SU-DHL-6 (cell line): ENCODE data around the gene EPHA8.

ENCODE experiments used
- EZH2phosphoT487 ChIP-seq: fragments of 200-600 bp; sonication (generic), shearing (Covaris generic); conservative IDR thresholded peaks from 2 replicates; pipeline ENCODE4 v1.6.1; 2018; ENCODE audit warnings: mild to moderate bottlenecking, antibody characterized with exemption, low read length, moderate library complexity, mixed read lengths
- TF ChIP-seq, protein P1 (sequence below): fragments of 200-600 bp; sonication (generic); IDR thresholded peaks from one replicate; pipeline ENCODE4 v1.5.1; 2017; ENCODE audit warnings: antibody characterized with exemption, mild to moderate bottlenecking, low read length, moderate library complexity; ENCODE audit not compliant: insufficient read depth, poor library complexity, severe bottlenecking

DNA sequence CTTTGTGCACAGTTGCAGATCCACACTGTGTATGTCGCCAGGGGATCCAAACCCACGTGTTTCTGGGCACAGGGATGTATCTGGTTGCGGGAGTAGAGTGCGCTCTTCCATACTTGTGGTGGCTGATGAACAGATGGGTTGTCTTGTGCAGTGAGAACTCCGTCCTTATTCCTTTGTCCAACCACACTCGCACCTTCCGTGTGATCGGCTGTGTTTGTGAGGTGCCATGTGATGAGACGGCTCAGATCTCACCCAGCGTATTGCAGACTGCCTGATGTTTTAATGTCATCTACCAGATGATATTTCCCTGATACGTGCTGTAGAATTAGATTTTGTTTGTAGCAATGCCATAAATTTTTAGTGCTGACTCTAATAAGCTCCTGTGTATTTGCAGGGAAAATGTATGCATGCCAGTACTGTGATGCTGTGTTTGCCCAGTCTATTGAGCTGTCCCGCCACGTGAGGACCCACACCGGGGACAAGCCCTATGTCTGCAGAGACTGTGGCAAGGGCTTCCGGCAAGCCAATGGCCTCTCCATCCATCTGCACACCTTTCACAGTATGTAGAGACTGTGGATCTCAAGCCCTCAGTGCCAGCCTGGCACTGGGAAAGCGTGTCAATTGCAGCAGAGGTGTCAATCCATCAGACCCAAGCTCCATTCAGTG is 46.2 kb upstream of the EPHA8 start:
- TF ChIP-seq, protein P1, sequence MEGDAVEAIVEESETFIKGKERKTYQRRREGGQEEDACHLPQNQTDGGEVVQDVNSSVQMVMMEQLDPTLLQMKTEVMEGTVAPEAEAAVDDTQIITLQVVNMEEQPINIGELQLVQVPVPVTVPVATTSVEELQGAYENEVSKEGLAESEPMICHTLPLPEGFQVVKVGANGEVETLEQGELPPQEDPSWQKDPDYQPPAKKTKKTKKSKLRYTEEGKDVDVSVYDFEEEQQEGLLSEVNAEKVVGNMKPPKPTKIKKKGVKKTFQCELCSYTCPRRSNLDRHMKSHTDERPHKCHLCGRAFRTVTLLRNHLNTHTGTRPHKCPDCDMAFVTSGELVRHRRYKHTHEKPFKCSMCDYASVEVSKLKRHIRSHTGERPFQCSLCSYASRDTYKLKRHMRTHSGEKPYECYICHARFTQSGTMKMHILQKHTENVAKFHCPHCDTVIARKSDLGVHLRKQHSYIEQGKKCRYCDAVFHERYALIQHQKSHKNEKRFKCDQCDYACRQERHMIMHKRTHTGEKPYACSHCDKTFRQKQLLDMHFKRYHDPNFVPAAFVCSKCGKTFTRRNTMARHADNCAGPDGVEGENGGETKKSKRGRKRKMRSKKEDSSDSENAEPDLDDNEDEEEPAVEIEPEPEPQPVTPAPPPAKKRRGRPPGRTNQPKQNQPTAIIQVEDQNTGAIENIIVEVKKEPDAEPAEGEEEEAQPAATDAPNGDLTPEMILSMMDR: no peak
- TF ChIP-seq EZH2phosphoT487: no peak
